GM12878 (cell line): ENCODE data around the gene FRZB. TPM values are rescaled to one million over a fixed set of nuclear protein-coding genes. Genes with fewer than 3 reads are reported as not detected.
A peak's percentile ranks its signal among the peaks of the same experiment; 100 is the strongest.

Experiments
- ATAC-seq: fragments of 200-7000 bp; cut with Tn5 transposase; 3 replicates; pipeline ENCODE4 v1.9.1; 2020; ENCODE audit warnings: mild to moderate bottlenecking, moderate library complexity
- Bru-seq: library from RNA; stranded (reverse); fragments of 400-500 nt; gene quantifications from one replicate; lab custom pipeline; 2021; lab: Mats Ljungman, UMichigan
- BruChase-seq, 2 experiments: library from RNA; stranded (reverse); fragments of 400-500 nt; gene quantifications; one replicate each; lab custom pipeline; 2021; lab: Mats Ljungman, UMichigan
- BruUV-seq: library from RNA; stranded (reverse); fragments of 400-500 nt; replicated peaks from 2 replicates; lab custom pipeline; 2021; lab: Mats Ljungman, UMichigan
- CTCF ChIA-PET: fragments of 300-600 bp; sonication (Branson Sonifier 250); formaldehyde crosslinking; extraction: SDS; loops from one replicate; lab custom pipeline; 2021; ENCODE audit warnings: inconsistent platforms; lab: Yijun Ruan, JAX
- POLR2A ChIA-PET: fragments of 350-600 bp; formaldehyde crosslinking; extraction: SDS; loops from one replicate; lab custom pipeline; 2021; ENCODE audit warnings: inconsistent platforms; lab: Charles Lee
- RAD21 ChIA-PET: fragments of 300-600 bp; sonication (Branson Sonifier 250); formaldehyde crosslinking; loops from one replicate; lab custom pipeline; 2023; ENCODE audit warnings: antibody characterized with exemption; ENCODE audit not compliant: unreplicated experiment; lab: Charles Lee
- SMC1A ChIA-PET: fragments of 300-600 bp; sonication (Branson Sonifier 250); formaldehyde crosslinking; loops from one replicate; lab custom pipeline; 2023; ENCODE audit not compliant: unreplicated experiment, uncharacterized antibody; lab: Charles Lee
- DNase-seq: peaks from one replicate; pipeline ENCODE4 v3.0.0-alpha.2; 2011; ENCODE audit warnings: low read depth, low spot score
- FAIRE-seq: peaks from 3 replicates; lab custom pipeline; 2011; peaks lifted over from hg19 to GRCh38; lab: Jason Lieb, UNC
- H2AFZ ChIP-seq: 2 replicates; pipeline ENCODE4 v1.6.0; 2011; ENCODE audit warnings: low read depth, low read length, control low read depth; ENCODE audit not compliant: control insufficient read depth
- H3K27ac ChIP-seq: 2 replicates; pipeline ENCODE4 v1.5.1; 2011; ENCODE audit warnings: control low read depth; ENCODE audit not compliant: control insufficient read depth, insufficient read depth
- H3K27me3 ChIP-seq, 2 experiments: replicated peaks in 1 of 2; 2 replicates each; pipeline versions ENCODE4 v1.6.0 to v1.6.1; 2011; ENCODE audit warnings: low read length in 1 of 2; ENCODE audit not compliant: control insufficient read depth in 2 of 2, insufficient read depth in 2 of 2
- H3K36me3 ChIP-seq, 2 experiments: 2 replicates each; pipeline ENCODE4 v1.5.1; 2011; ENCODE audit warnings: low read length in 1 of 2; ENCODE audit not compliant: control insufficient read depth in 2 of 2, insufficient read depth in 2 of 2
- H3K4me1 ChIP-seq: 2 replicates; pipeline ENCODE4 v1.6.1; 2011; ENCODE audit warnings: mild to moderate bottlenecking, low read length, moderate library complexity, mixed read lengths; ENCODE audit not compliant: control insufficient read depth, insufficient read depth
- H3K4me2 ChIP-seq: 2 replicates; pipeline ENCODE4 v1.6.0; 2011; ENCODE audit warnings: control low read depth; ENCODE audit not compliant: control insufficient read depth, insufficient read depth
- H3K4me3 ChIP-seq: fragments of 200-600 bp; sonication (generic); 2 replicates; pipeline ENCODE4 v1.5.1; 2016
- H3K79me2 ChIP-seq: 2 replicates; pipeline ENCODE4 v1.6.0; 2011; ENCODE audit warnings: low read length; ENCODE audit not compliant: control insufficient read depth, insufficient read depth
- H3K9ac ChIP-seq: 2 replicates; pipeline ENCODE4 v1.8.0; 2011; ENCODE audit warnings: low read length, control low read depth, mixed read lengths; ENCODE audit not compliant: control insufficient read depth, insufficient read depth
- H3K9me3 ChIP-seq: replicated peaks from 3 replicates; pipeline ENCODE4 v1.5.1; 2011; ENCODE audit warnings: mild to moderate bottlenecking, low read length; ENCODE audit not compliant: control insufficient read depth, insufficient read depth
- H4K20me1 ChIP-seq: 2 replicates; pipeline ENCODE4 v1.6.0; 2011; ENCODE audit not compliant: control insufficient read depth, insufficient read depth
- ATF2 ChIP-seq: IDR thresholded peaks from 2 replicates; pipeline ENCODE4 v1.6.1; 2012; ENCODE audit warnings: low read length, inconsistent platforms
- BACH1 ChIP-seq: fragments of 450-650 bp; IDR thresholded peaks from 2 replicates; pipeline ENCODE4 v1.6.1; 2017; ENCODE audit warnings: mild to moderate bottlenecking, borderline replicate concordance
- BCL3 ChIP-seq: IDR thresholded peaks from 2 replicates; pipeline ENCODE4 v1.6.1; 2011; ENCODE audit warnings: borderline replicate concordance, low read depth, mild to moderate bottlenecking, moderate library complexity, low read length; ENCODE audit not compliant: insufficient read depth, poor library complexity, severe bottlenecking
- DPF2 ChIP-seq: fragments of 450-650 bp; IDR thresholded peaks from 2 replicates; pipeline ENCODE4 v1.6.1; 2017; ENCODE audit warnings: mild to moderate bottlenecking
- E2F8 ChIP-seq: fragments of 450-650 bp; IDR thresholded peaks from 2 replicates; pipeline ENCODE4 v1.6.1; 2018; ENCODE audit warnings: mild to moderate bottlenecking, low read depth, moderate library complexity; ENCODE audit not compliant: partially characterized antibody
- EP300 ChIP-seq, 2 experiments: fragments of 150-350 bp in 1 of 2; IDR thresholded peaks; 2 replicates each; pipeline ENCODE4 v1.6.1; 2011 to 2012; ENCODE audit warnings: low read depth in 2 of 2, low read length in 2 of 2, borderline replicate concordance in 1 of 2, improper control_type of control experiment in 1 of 2, inconsistent platforms in 1 of 2; ENCODE audit not compliant: control insufficient read depth in 1 of 2
- ETV6 ChIP-seq, 2 experiments: fragments of 450-650 bp in 1 of 2; IDR thresholded peaks in 1 of 2; conservative IDR thresholded peaks in 1 of 2; 2 replicates each; pipeline ENCODE4 v1.6.1; 2014; ENCODE audit warnings: antibody characterized with exemption in 1 of 2, borderline replicate concordance in 1 of 2, low read depth in 1 of 2, mild to moderate bottlenecking in 1 of 2, moderate library complexity in 1 of 2
- MEF2A ChIP-seq: IDR thresholded peaks from 2 replicates; pipeline ENCODE4 v1.6.1; 2011; ENCODE audit warnings: low read depth, mild to moderate bottlenecking, low read length, moderate library complexity; ENCODE audit not compliant: insufficient read depth
- NRF1 ChIP-seq: conservative IDR thresholded peaks from 2 replicates; pipeline ENCODE4 v1.6.1; 2011; ENCODE audit warnings: mild to moderate bottlenecking, low read depth, low read length, improper control_type of control experiment
- PAX5 ChIP-seq: IDR thresholded peaks from 2 replicates; pipeline ENCODE4 v1.6.1; 2011; ENCODE audit warnings: low read depth, low read length, borderline replicate concordance
- PAX8 ChIP-seq: fragments of 450-650 bp; IDR thresholded peaks from 2 replicates; pipeline ENCODE4 v1.6.1; 2017; ENCODE audit warnings: mild to moderate bottlenecking, moderate library complexity
- SP1 ChIP-seq: IDR thresholded peaks from one replicate; pipeline ENCODE4 v1.6.1; 2011; ENCODE audit warnings: low read depth, low read length
- SRF ChIP-seq, 2 experiments: IDR thresholded peaks; 2 replicates each; pipeline ENCODE4 v1.6.1; 2011; ENCODE audit warnings: low read depth in 2 of 2, low read length in 2 of 2, mild to moderate bottlenecking in 1 of 2, moderate library complexity in 1 of 2
- whole genome bisulfite sequencing: methylation state at CpG from one replicate; pipeline ENCODE4 v1.1.6; 2016; ENCODE audit warnings: low lambda C conversion rate; ENCODE audit not compliant: insufficient replicate concordance, insufficient coverage; ENCODE audit errors: missing lambda C conversion rate; 5-methylcytosine and 5-hydroxymethylcytosine counted together
- in situ Hi-C: fragments of 300-500 bp; cut with MboI; formaldehyde crosslinking; loops from 9 replicates; pipeline ENCODE4 v1.14.3; 2018; ENCODE audit warnings: mixed read lengths
- intact Hi-C: fragments of 100-400 bp; cut with micrococcal nuclease; formaldehyde crosslinking; loops from one replicate; pipeline ENCODE4 v1.14.2; 2022; ENCODE audit not compliant: unreplicated experiment
- long read RNA-seq, 2 experiments: library from polyadenylated mRNA; unstranded; transcript quantifications; one replicate each; pipeline ENCODE4 v2.0.0, GENCODE V29; 2019 to 2020
- polyA minus RNA-seq, 3 experiments: library from RNA; depleted of rRNA, polyadenylated mRNA; stranded (reverse); fragments of >200 nt; gene quantifications; 2 replicates each; pipeline ENCODE4 v1.2.3, GENCODE V29; 2011
- polyA plus RNA-seq, 11 experiments: library from polyadenylated mRNA; depleted of rRNA in 4 of 11; unstranded in 6 of 11; stranded (reverse) in 5 of 11; fragments of >200 nt; fragmentation: Nextera tagmentation in 4 of 11; fragmentation: Illumina TruSeq in 1 of 11; extraction: Ambion mirVana in 4 of 11; extraction: Trizol in 1 of 11; gene quantifications; 1 replicate in 1 of 11; 2 replicates in 10 of 11; pipeline versions ENCODE4 v1.2.1 to v1.2.3, GENCODE V29; 2011 to 2016; ENCODE audit warnings: inconsistent platforms in 2 of 11, missing spikeins in 2 of 11, low read depth in 1 of 11
- total RNA-seq, 4 experiments: library from RNA; depleted of rRNA in 3 of 4; stranded (reverse); fragments of >200 nt in 3 of 4; fragmentation: Illumina TruSeq in 1 of 4; extraction: Trizol in 1 of 4; gene quantifications; 2 replicates each; pipeline versions ENCODE4 v1.2.1 to v1.2.3, GENCODE V29; 2013 to 2021

Gene FRZB
- total RNA-seq (2013; cell fraction: nucleolus; rRNA removed), result not detected in 2 replicates
- not detected in 2 replicates for total RNA-seq (2014; rRNA removed)
- not detected in 2 replicates for total RNA-seq (2014; rRNA removed; fragmentation: Illumina TruSeq; extraction: Trizol)
- not detected in 2 replicates for total RNA-seq (2021)
- polyA plus RNA-seq (2011; ENCODE audit: low read depth), result not detected
- polyA plus RNA-seq (2011; rRNA removed), result not detected in 2 replicates
- polyA plus RNA-seq (2011; cell fraction: cytosol; rRNA removed), result not detected in 2 replicates
- polyA plus RNA-seq (2011; cell fraction: nucleus; rRNA removed), result not detected in 2 replicates
- not detected in 2 replicates for polyA plus RNA-seq (2012)
- not detected in 2 replicates for polyA plus RNA-seq (2014; fragmentation: Illumina TruSeq; extraction: Trizol)
- not detected for polyA plus RNA-seq (2014; fragmentation: Nextera tagmentation; extraction: Ambion mirVana)
- 0.03 TPM in 1 of 2 replicates, not detected in the other for polyA plus RNA-seq (2014; rRNA removed)
- not detected for polyA plus RNA-seq (2016; fragmentation: Nextera tagmentation; extraction: Ambion mirVana)
- not detected in 2 replicates for polyA minus RNA-seq (2011; rRNA and poly(A)+ RNA removed)
- polyA minus RNA-seq (2011; cell fraction: cytosol; rRNA and poly(A)+ RNA removed), result not detected in 2 replicates
- not detected in 2 replicates for polyA minus RNA-seq (2011; cell fraction: nucleus; rRNA and poly(A)+ RNA removed)
- not detected for Bru-seq, nascent RNA
- not detected for BruChase-seq, experiment 1, labeled RNA remaining after a 6-hour chase
- BruChase-seq, experiment 2, labeled RNA remaining after a 2-hour chase, result percentile 7 among the genes with signal in this experiment
- long read RNA-seq, experiment 1, result 0 reads
- long read RNA-seq, experiment 2, result 0 reads

- in situ Hi-C loops, result no loop called here
- ChIA-PET SMC1A (interaction anchor here (1.2 kb wide), 1 partner anchor 11 kb away, joined by 3 read pairs; no protein-coding TSS in a partner anchor), RAD21 (no interaction called here), CTCF (interaction anchor here (1.1 kb wide), 1 partner anchor 218 kb away, joined by 7 read pairs; no protein-coding TSS in a partner anchor), POLR2A (no interaction called here)
- Histone ChIP-seq H3K9ac (no peak within 1 kb of the TSS), H3K4me1 (no peaks in the 10 kb centered on the region), H3K9me3 (no peaks in the 10 kb centered on the region), H3K4me3 (no peak within 1 kb of the TSS), H2AFZ (no peak within 1 kb of the TSS), H3K79me2 (no peaks in the 10 kb centered on the region), H3K36me3 (no peaks in the 10 kb centered on the region), H4K20me1 (no peaks in the 10 kb centered on the region), H3K27ac (no peak within 1 kb of the TSS), H3K27me3 (peaks cover 8 to 17% of the 10 kb centered on the region in 2 experiments), H3K4me2 (no peak within 1 kb of the TSS)
- peak; percentile 34 for ATAC-seq
- intact Hi-C loops, result no loop called here
- BruUV-seq, result no TSS peak
- WGBS, result 16% methylated on average over 55 of the region's 57 CpGs
- no peak for DNase-seq
- no peak for FAIRE-seq
- TF ChIP-seq SRF (IDR thresholded peaks at IDR 0.05; ENCODE audit: low read depth in 2 of 2, low read length in 2 of 2), result no peak
- TF ChIP-seq PAX8, result no peak
- no peak for TF ChIP-seq PAX5
- TF ChIP-seq BACH1, result no peak
- no peak for TF ChIP-seq E2F8
- TF ChIP-seq BCL3, result no peak
- no peak for TF ChIP-seq SP1
- TF ChIP-seq EP300 (IDR thresholded peaks at IDR 0.05; ENCODE audit: borderline replicate concordance in 1 of 2, control insufficient read depth in 1 of 2, low read depth in 2 of 2, low read length in 2 of 2), result no peak
- TF ChIP-seq MEF2A, result no peak
- no peak for TF ChIP-seq ETV6 (conservative IDR thresholded peaks at IDR 0.05 in 1 of 2, IDR thresholded peaks at IDR 0.05 in 1 of 2; ENCODE audit: borderline replicate concordance in 1 of 2, low read depth in 1 of 2)
- TF ChIP-seq NRF1, result no peak
- no peak for TF ChIP-seq DPF2
- TF ChIP-seq ATF2, result no peak
These were observed at the start of gene FRZB for GRCh38 chr2:182866461-182867406. Gene FRZB (minus strand): TSS chr2:182866637. CDS start chr2:182866552, 85 bp downstream.
